ENCODE measurements around the gene ATF4.

The ATF4 gene

GRCh38 chr22:39520226-39521105, at the start of gene ATF4:
Gene ATF4, plus strand, starts transcription at chr22:39520562. Its CDS starts 884 bp downstream, at chr22:39521446.
- peak within 1 kb of the TSS; percentile 100 for H3K9ac ChIP-seq (ENCODE audit: insufficient read length)
- TF ChIP-seq POLR2AphosphoS5 (IDR thresholded peaks at IDR 0.05; ENCODE audit: borderline replicate concordance, low read depth, low read length) = peak; percentile 97
- TF ChIP-seq FOXP2 (optimal IDR thresholded peaks at IDR 0.05; ENCODE audit: control extremely low read depth, extremely low read length, insufficient read depth) = no peak
- no peak for TF ChIP-seq EZH2 (IDR thresholded peaks at IDR 0.05)
- H3K36me3 ChIP-seq (ENCODE audit: insufficient read depth, low read length) = peaks cover 41% of the 10 kb centered on the region
- no peaks in the 10 kb centered on the region for H3K9me3 ChIP-seq (ENCODE audit: low read depth, low read length)
- peak within 1 kb of the TSS; percentile 96 for H3K4me3 ChIP-seq
- DNase-seq (ENCODE audit: low read depth, low spot score) = peak; percentile 98
- H3K27ac ChIP-seq = peak within 1 kb of the TSS; percentile 99

- DNase-seq (ENCODE audit: low read depth, low spot score) = no peak
- H3K27ac ChIP-seq = 0 out of 2 replicates have a peak overlapping the region, but pooled peaks have one; percentile 45
- TF ChIP-seq EZH2 (IDR thresholded peaks at IDR 0.05) = no peak
- no peak for TF ChIP-seq FOXP2 (optimal IDR thresholded peaks at IDR 0.05; ENCODE audit: control extremely low read depth, extremely low read length, insufficient read depth)
- no peak for TF ChIP-seq POLR2AphosphoS5 (IDR thresholded peaks at IDR 0.05; ENCODE audit: borderline replicate concordance, low read depth, low read length)
These were observed 48.8 kb upstream of the ATF4 start for GRCh38 chr22:39471381-39472141.

GRCh38 chr22:39472570-39473556, 47.5 kb upstream of the ATF4 start:
- Histone ChIP-seq H3K27ac (no peak overlapping the region), H3K9ac (ENCODE audit: insufficient read length) (no peak overlapping the region), H3K4me3 (no peak overlapping the region)

More at GRCh38 chr22:39471381-39472141, 48.8 kb upstream of the ATF4 start:
- Histone ChIP-seq H3K9me3 (ENCODE audit: low read depth, low read length) (no peaks in the 10 kb centered on the region), H3K36me3 (ENCODE audit: insufficient read depth, low read length) (no peaks in the 10 kb centered on the region), H3K9ac (ENCODE audit: insufficient read length) (no peak overlapping the region), H3K4me3 (peak overlapping the region; percentile 21)

GRCh38 chr22:39473851-39474250, 46.5 kb upstream of the ATF4 start:
- Histone ChIP-seq H3K36me3 (ENCODE audit: insufficient read depth, low read length) (no peaks in the 10 kb centered on the region), H3K27ac (no peak overlapping the region), H3K9me3 (ENCODE audit: low read depth, low read length) (no peaks in the 10 kb centered on the region), H3K9ac (ENCODE audit: insufficient read length) (no peak overlapping the region), H3K4me3 (no peak overlapping the region)
- DNase-seq (ENCODE audit: low read depth, low spot score) = no peak
- TF ChIP-seq EZH2 (IDR thresholded peaks at IDR 0.05) (no peak), POLR2AphosphoS5 (IDR thresholded peaks at IDR 0.05; ENCODE audit: borderline replicate concordance, low read depth, low read length) (no peak), FOXP2 (optimal IDR thresholded peaks at IDR 0.05; ENCODE audit: control extremely low read depth, extremely low read length, insufficient read depth) (no peak)

More at GRCh38 chr22:39472570-39473556, 47.5 kb upstream of the ATF4 start:
- no peak for DNase-seq (ENCODE audit: low read depth, low spot score)
- no peak for TF ChIP-seq POLR2AphosphoS5 (IDR thresholded peaks at IDR 0.05; ENCODE audit: borderline replicate concordance, low read depth, low read length)
- no peak for TF ChIP-seq FOXP2 (optimal IDR thresholded peaks at IDR 0.05; ENCODE audit: control extremely low read depth, extremely low read length, insufficient read depth)
- no peak for TF ChIP-seq EZH2 (IDR thresholded peaks at IDR 0.05)
- no peaks in the 10 kb centered on the region for H3K36me3 ChIP-seq (ENCODE audit: insufficient read depth, low read length)
- no peaks in the 10 kb centered on the region for H3K9me3 ChIP-seq (ENCODE audit: low read depth, low read length)

- no peaks in the 10 kb centered on the region for H3K9me3 ChIP-seq (ENCODE audit: low read depth, low read length)
- TF ChIP-seq POLR2AphosphoS5 (IDR thresholded peaks at IDR 0.05; ENCODE audit: borderline replicate concordance, low read depth, low read length) (no peak), EZH2 (IDR thresholded peaks at IDR 0.05) (no peak), FOXP2 (optimal IDR thresholded peaks at IDR 0.05; ENCODE audit: control extremely low read depth, extremely low read length, insufficient read depth) (no peak)
- H3K4me3 ChIP-seq = no peak overlapping the region
- no peak overlapping the region for H3K27ac ChIP-seq
- no peaks in the 10 kb centered on the region for H3K36me3 ChIP-seq (ENCODE audit: insufficient read depth, low read length)
- DNase-seq (ENCODE audit: low read depth, low spot score) = no peak
- no peak overlapping the region for H3K9ac ChIP-seq (ENCODE audit: insufficient read length)
These were observed 45.8 kb upstream of the ATF4 start for GRCh38 chr22:39474351-39475111.

- H3K36me3 ChIP-seq (ENCODE audit: insufficient read depth, low read length) = no peaks in the 10 kb centered on the region
- TF ChIP-seq EZH2 (IDR thresholded peaks at IDR 0.05) = no peak
- no peak overlapping the region for H3K4me3 ChIP-seq
- no peak overlapping the region for H3K27ac ChIP-seq
- H3K9me3 ChIP-seq (ENCODE audit: low read depth, low read length) = no peaks in the 10 kb centered on the region
- H3K9ac ChIP-seq (ENCODE audit: insufficient read length) = no peak overlapping the region
- no peak for DNase-seq (ENCODE audit: low read depth, low spot score)
These were observed 45.0 kb upstream of the ATF4 start for GRCh38 chr22:39475337-39475736.

- DNase-seq (ENCODE audit: low read depth, low spot score) = no peak
- no peak overlapping the region for H3K9ac ChIP-seq (ENCODE audit: insufficient read length)
These were observed 44.5 kb upstream of the ATF4 start for GRCh38 chr22:39475902-39476301.

More at GRCh38 chr22:39475902-39476301, 44.5 kb upstream of the ATF4 start:
- TF ChIP-seq EZH2 (IDR thresholded peaks at IDR 0.05) = no peak
- no peak for TF ChIP-seq FOXP2 (optimal IDR thresholded peaks at IDR 0.05; ENCODE audit: control extremely low read depth, extremely low read length, insufficient read depth)
- TF ChIP-seq POLR2AphosphoS5 (IDR thresholded peaks at IDR 0.05; ENCODE audit: borderline replicate concordance, low read depth, low read length) = no peak
- no peak overlapping the region for H3K4me3 ChIP-seq
- no peak overlapping the region for H3K27ac ChIP-seq
- H3K9me3 ChIP-seq (ENCODE audit: low read depth, low read length) = no peaks in the 10 kb centered on the region
- no peaks in the 10 kb centered on the region for H3K36me3 ChIP-seq (ENCODE audit: insufficient read depth, low read length)

Measured in SK-N-MC (cell line).